Esophagus squamous epithelium (tissue), 5 donors: ENCODE results near the gene NR6A1. TPM values are rescaled to one million over a fixed set of nuclear protein-coding genes. Genes with fewer than 3 reads are reported as not detected.
"Not testable (repeated sequence)": the region's sequence is repeated elsewhere in the genome, so short reads cannot be mapped to it uniquely, and the experiment has no call there.

Source experiments
- DNase-seq: peaks from one replicate; lab custom pipeline; 2025; lab: John Stamatoyannopoulos, UW
- H3K27ac ChIP-seq, 4 donors: fragments of 200-600 bp; sonication (generic); one replicate each; pipeline ENCODE4 v1.5.1; 2016 to 2019; ENCODE audit warnings: mild to moderate bottlenecking in 1 of 4
- H3K27me3 ChIP-seq, 4 donors: fragments of 200-600 bp; sonication (generic); 1 replicate in 3 of 4; 2 replicates in 1 of 4; pipeline versions ENCODE4 v1.5.1 to v1.6.0; 2017 to 2021; ENCODE audit warnings: antibody characterized with exemption in 1 of 4
- H3K36me3 ChIP-seq, 3 donors: fragments of 200-600 bp; sonication (generic); one replicate each; pipeline ENCODE4 v1.5.1; 2016 to 2019
- H3K4me1 ChIP-seq, 3 donors: fragments of 200-600 bp; sonication (generic); one replicate each; pipeline ENCODE4 v1.5.1; 2017 to 2019
- H3K4me3 ChIP-seq, 4 donors: fragments of 200-600 bp; sonication (generic); 1 replicate in 3 of 4; 2 replicates in 1 of 4; pipeline ENCODE4 v1.5.1; 2016 to 2019; ENCODE audit warnings: mild to moderate bottlenecking in 2 of 4, moderate library complexity in 1 of 4
- H3K9me3 ChIP-seq, 3 donors: fragments of 200-600 bp; sonication (generic); one replicate each; pipeline ENCODE4 v1.5.1; 2016 to 2019
- CTCF ChIP-seq, 6 experiments: fragments of 450-650 bp in 4 of 6; fragments of 200-600 bp in 2 of 6; sonication (generic) in 2 of 6; IDR thresholded peaks; one replicate each; pipeline ENCODE4 v1.5.1; 2016 to 2019; ENCODE audit warnings: antibody characterized with exemption in 6 of 6, mild to moderate bottlenecking in 4 of 6, moderate library complexity in 4 of 6
- POLR2A ChIP-seq, 4 donors: fragments of 450-650 bp; IDR thresholded peaks; one replicate each; pipeline ENCODE4 v1.6.1; 2017; ENCODE audit warnings: antibody characterized with exemption in 4 of 4, mild to moderate bottlenecking in 4 of 4, moderate library complexity in 3 of 4
- WGBS, 2 donors: methylation state at CpG; one replicate each; pipeline ENCODE4 v1.1.5; 2018; 5-methylcytosine and 5-hydroxymethylcytosine counted together
- intact Hi-C: fragments of 100-400 bp; cut with DNase I; formaldehyde crosslinking; loops from one replicate; pipeline ENCODE4 v1.15.0; 2022
- total RNA-seq, 4 donors: library from RNA; depleted of rRNA; stranded (reverse); fragments of >200 nt; gene quantifications; one replicate each; pipeline ENCODE4 v1.1.0, GENCODE V29; 2016
- donor health status: DM: yes; HTN: yes; CAD: no.

Gene NR6A1
- total RNA-seq, 4 donors from 2014 or later, result 1.9 to 4.0 (median 2.7) TPM

GRCh38 chr9:124617477-124618141 lies 153.5 kb downstream of the NR6A1 start:
- TF ChIP-seq POLR2A (IDR thresholded peaks at IDR 0.05) (no peak), CTCF (IDR thresholded peaks at IDR 0.05) (peak; percentile 40 to 90 (median 86))
- 17 to 20% methylated on average over 2 to 3 of the region's 3 CpGs for WGBS, 2 donors
- no peak overlapping the region for H3K4me3 ChIP-seq
- H3K9me3 ChIP-seq, result no peaks in the 10 kb centered on the region
- no peak for DNase-seq
- no peaks in the 10 kb centered on the region for H3K36me3 ChIP-seq
- peaks cover 0 to 5% (median 0%) of the 10 kb centered on the region in 3 donors for H3K4me1 ChIP-seq
- H3K27me3 ChIP-seq, result no peaks in the 10 kb centered on the region
- H3K27ac ChIP-seq, result no peak overlapping the region
- intact Hi-C loops, result loop anchor here (2.0 kb wide), 1 partner anchor 91 kb away; no protein-coding TSS in a partner anchor

GRCh38 chr9:124616961-124617360 lies 154.2 kb downstream of the NR6A1 start:
- peaks cover 0 to 5% (median 0%) of the 10 kb centered on the region in 3 donors for H3K4me1 ChIP-seq
- no peak overlapping the region for H3K27ac ChIP-seq
- no peaks in the 10 kb centered on the region for H3K27me3 ChIP-seq
- intact Hi-C loops, result no loop called here
- TF ChIP-seq CTCF (IDR thresholded peaks at IDR 0.05) (no peak), POLR2A (IDR thresholded peaks at IDR 0.05) (no peak)
- no peaks in the 10 kb centered on the region for H3K9me3 ChIP-seq
- no peak overlapping the region for H3K4me3 ChIP-seq
- DNase-seq, result no peak
- H3K36me3 ChIP-seq, result no peaks in the 10 kb centered on the region
- 53 to 71% methylated on average over 3 of the region's 3 CpGs for WGBS, 2 donors

GRCh38 chr9:124615840-124616239 lies 155.3 kb downstream of the NR6A1 start:
- H3K9me3 ChIP-seq, intact Hi-C loops: not testable (repeated sequence)

DNA sequence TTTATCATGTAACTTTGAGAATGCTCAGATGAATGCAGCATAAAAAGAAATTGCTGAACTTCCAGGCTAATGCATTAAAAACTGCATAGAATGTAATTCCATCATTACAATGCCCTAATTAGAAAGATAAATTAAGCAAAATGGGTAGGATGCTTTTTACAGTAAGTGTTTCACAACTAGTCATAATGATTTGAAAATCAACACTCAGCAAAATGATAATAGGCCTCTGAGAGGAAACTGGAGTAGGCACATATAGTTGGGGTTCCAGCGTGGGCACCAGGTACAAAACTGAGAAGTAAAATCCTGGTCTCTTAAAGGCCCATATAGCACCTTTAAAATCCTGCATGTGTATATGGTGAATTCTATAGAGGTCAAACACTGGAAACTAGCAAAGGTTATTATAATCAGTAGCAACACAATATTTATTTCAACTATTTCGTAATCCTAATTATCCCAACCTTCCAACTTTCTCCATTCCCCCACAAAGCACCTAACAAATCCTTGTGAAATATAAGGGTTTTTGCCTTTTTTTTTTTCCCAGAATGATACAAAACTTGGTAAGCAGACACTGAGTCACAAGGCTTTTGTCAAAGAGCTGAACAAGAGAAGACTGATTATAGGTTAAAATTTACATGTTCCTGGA lies 155.9 kb downstream of the NR6A1 start:
- WGBS, 2 donors, result 69 to 81% methylated on average over 2 of the region's 2 CpGs
- Histone ChIP-seq H3K27ac (no peak overlapping the region), H3K27me3 (no peaks in the 10 kb centered on the region), H3K9me3 (no peaks in the 10 kb centered on the region), H3K36me3 (no peaks in the 10 kb centered on the region), H3K4me1 (peaks cover 0 to 5% (median 0%) of the 10 kb centered on the region in 3 donors), H3K4me3 (no peak overlapping the region)
- TF ChIP-seq CTCF (IDR thresholded peaks at IDR 0.05) (no peak), POLR2A (IDR thresholded peaks at IDR 0.05) (no peak)
- no peak for DNase-seq
- intact Hi-C loops, result no loop called here

More at GRCh38 chr9:124615840-124616239, 155.3 kb downstream of the NR6A1 start:
- H3K27me3 ChIP-seq, H3K4me3 ChIP-seq, DNase-seq, H3K4me1 ChIP-seq, H3K36me3 ChIP-seq, H3K27ac ChIP-seq: not testable (repeated sequence)
- 73 to 80% methylated on average over 5 to 7 of the region's 7 CpGs for WGBS, 2 donors

DNA sequence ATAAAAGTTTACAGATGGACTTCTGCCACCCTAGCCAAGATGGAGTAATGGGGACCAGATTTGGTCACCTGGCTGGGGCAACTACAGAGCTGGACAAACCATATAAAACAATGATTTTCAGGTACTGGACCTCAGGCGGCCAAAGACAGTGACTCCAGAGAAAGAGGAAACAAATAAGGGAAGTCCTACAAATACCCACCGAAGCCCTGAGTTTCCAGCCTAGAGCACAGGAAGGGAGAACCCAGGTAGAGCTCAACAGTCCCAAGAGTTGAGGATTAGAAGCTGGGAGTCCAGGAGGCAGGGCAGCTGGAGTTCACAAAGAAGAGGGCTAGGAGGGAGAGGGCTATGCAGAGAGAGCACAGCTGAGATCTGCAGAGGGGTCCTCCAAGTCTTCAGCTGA lies 157.3 kb downstream of the NR6A1 start:
- no peaks in the 10 kb centered on the region for H3K36me3 ChIP-seq
- peaks cover 0 to 5% (median 0%) of the 10 kb centered on the region in 3 donors for H3K4me1 ChIP-seq
- no peak overlapping the region for H3K4me3 ChIP-seq
- TF ChIP-seq CTCF (IDR thresholded peaks at IDR 0.05) (no peak), POLR2A (IDR thresholded peaks at IDR 0.05) (no peak)
- WGBS, 2 donors, result 76 to 83% methylated on average over 2 of the region's 2 CpGs
- no peak overlapping the region for H3K27ac ChIP-seq
- H3K27me3 ChIP-seq, result no peaks in the 10 kb centered on the region
- DNase-seq, result no peak
- no peaks in the 10 kb centered on the region for H3K9me3 ChIP-seq
- intact Hi-C loops, result no loop called here
